HCT116 (cell line): ENCODE results near the gene PACS2. TPM values are rescaled to one million over a fixed set of nuclear protein-coding genes. Genes with fewer than 3 reads are reported as not detected.

Experiments used
- ATAC-seq: fragments of 200-7000 bp; cut with Tn5 transposase; 2 replicates; pipeline ENCODE4 v1.9.1; 2020; ENCODE audit warnings: mild to moderate bottlenecking, moderate library complexity
- BruUV-seq: library from RNA; stranded (reverse); fragments of 400-500 nt; replicated peaks from 2 replicates; lab custom pipeline; 2021; lab: Mats Ljungman, UMichigan
- CTCF ChIA-PET: fragments of 300-600 bp; sonication (Branson Sonifier 250); formaldehyde crosslinking; loops from one replicate; lab custom pipeline; 2021; ENCODE audit warnings: antibody characterized with exemption; lab: Charles Lee
- POLR2A ChIA-PET: fragments of 300-600, 350-600 bp; sonication (Branson Sonifier 250); formaldehyde crosslinking; loops from one replicate; lab custom pipeline; 2021; ENCODE audit warnings: antibody characterized with exemption; lab: Charles Lee
- RAD21 ChIA-PET, 2 experiments: fragments of 300-600 bp; sonication (Branson Sonifier 250); formaldehyde crosslinking; loops; one replicate each; lab custom pipeline; 2023; ENCODE audit warnings: low total read pairs in 2 of 2; ENCODE audit not compliant: uncharacterized antibody in 2 of 2, unreplicated experiment in 2 of 2, low non-redundant PET in 1 of 2; lab: Charles Lee
- DNase-seq: peaks from one replicate; pipeline ENCODE4 v3.0.0-alpha.2; 2010; ENCODE audit warnings: low read depth, low spot score
- H2AFZ ChIP-seq: fragments of 200-600 bp; shearing (Covaris generic), sonication (generic); 2 replicates; pipeline ENCODE4 v1.6.1; 2017; ENCODE audit warnings: low read depth, mixed run types, mixed read lengths, antibody characterized with exemption, low read length; ENCODE audit not compliant: poor library complexity, severe bottlenecking
- H3K27ac ChIP-seq: 2 replicates; pipeline ENCODE4 v1.5.1; 2012; ENCODE audit warnings: low read depth, low read length
- H3K27me3 ChIP-seq: fragments of 200-600 bp; sonication (generic); 2 replicates; pipeline ENCODE4 v1.6.1; 2016; ENCODE audit warnings: mixed run types, low read length, mixed read lengths; ENCODE audit not compliant: insufficient read depth
- H3K36me3 ChIP-seq, 2 experiments: fragments of 200-500 bp in 1 of 2; fragments of 200-600 bp in 1 of 2; sonication (Bioruptor generic) in 1 of 2; sonication (generic) in 1 of 2; 2 replicates each; pipeline versions ENCODE4 v1.5.1 to v1.6.1; 2014 to 2016; ENCODE audit warnings: low read length in 2 of 2, inconsistent platforms in 1 of 2, mixed read lengths in 1 of 2, mixed run types in 1 of 2; ENCODE audit not compliant: insufficient read depth in 2 of 2, control insufficient read depth in 1 of 2
- H3K4me1 ChIP-seq, 2 experiments: fragments of 200-600 bp in 1 of 2; sonication (generic) in 1 of 2; 2 replicates each; pipeline versions ENCODE4 v1.5.1 to v1.6.1; 2012 to 2017; ENCODE audit warnings: low read length in 2 of 2, inconsistent platforms in 1 of 2, mild to moderate bottlenecking in 1 of 2, mixed read lengths in 1 of 2, mixed run types in 1 of 2, moderate library complexity in 1 of 2; ENCODE audit not compliant: insufficient read depth in 2 of 2, control insufficient read depth in 1 of 2
- H3K4me2 ChIP-seq: fragments of 200-600 bp; sonication (generic); 2 replicates; pipeline ENCODE4 v1.6.1; 2017; ENCODE audit warnings: mixed run types, low read length, mixed read lengths
- H3K4me3 ChIP-seq, 2 experiments: fragments of 200-600 bp in 1 of 2; sonication (generic) in 1 of 2; replicated peaks in 1 of 2; 2 replicates each; pipeline ENCODE4 v1.5.1; 2011 to 2016; ENCODE audit warnings: low read length in 2 of 2, control low read depth in 1 of 2, low read depth in 1 of 2, mild to moderate bottlenecking in 1 of 2, mixed read lengths in 1 of 2, mixed run types in 1 of 2
- H3K79me2 ChIP-seq: fragments of 200-600 bp; sonication (generic); 2 replicates; pipeline ENCODE4 v1.6.1; 2017; ENCODE audit warnings: mild to moderate bottlenecking, mixed run types, low read length, moderate library complexity, mixed read lengths; ENCODE audit not compliant: insufficient read depth
- H3K9ac ChIP-seq: fragments of 200-600 bp; sonication (generic); 2 replicates; pipeline ENCODE4 v1.6.1; 2016; ENCODE audit warnings: low read length, mixed read lengths
- H3K9me2 ChIP-seq: fragments of 200-600 bp; sonication (generic), shearing (Covaris generic); 2 replicates; pipeline ENCODE4 v1.6.1; 2017; ENCODE audit warnings: mixed run types, mild to moderate bottlenecking, moderate library complexity; ENCODE audit not compliant: insufficient read depth
- H3K9me3 ChIP-seq, 2 experiments: fragments of 200-500 bp in 1 of 2; fragments of 200-600 bp in 1 of 2; sonication (Bioruptor generic) in 1 of 2; sonication (generic) in 1 of 2; 2 replicates each; pipeline ENCODE4 v1.6.1; 2014 to 2017; ENCODE audit warnings: low read length in 2 of 2, mixed read lengths in 2 of 2, inconsistent platforms in 1 of 2, low read depth in 1 of 2, mild to moderate bottlenecking in 1 of 2, mixed run types in 1 of 2, moderate library complexity in 1 of 2; ENCODE audit not compliant: control insufficient read depth in 1 of 2, insufficient read depth in 1 of 2
- H4K20me1 ChIP-seq: fragments of 200-600 bp; sonication (generic), shearing (Covaris generic); 2 replicates; pipeline ENCODE4 v1.6.1; 2017; ENCODE audit warnings: mixed run types, mild to moderate bottlenecking, moderate library complexity; ENCODE audit not compliant: insufficient read depth
- ATF3 ChIP-seq: IDR thresholded peaks from 2 replicates; pipeline ENCODE4 v1.6.1; 2012
- CBX3 ChIP-seq: IDR thresholded peaks from 2 replicates; pipeline ENCODE4 v1.6.1; 2012; ENCODE audit warnings: low read depth
- FOSL1 ChIP-seq: IDR thresholded peaks from 2 replicates; pipeline ENCODE4 v1.6.1; 2012; ENCODE audit warnings: low read depth
- JUND ChIP-seq: IDR thresholded peaks from 2 replicates; pipeline ENCODE4 v1.6.1; 2012
- MAX ChIP-seq: IDR thresholded peaks from 2 replicates; pipeline ENCODE4 v1.6.1; 2012
- POLR2A ChIP-seq: IDR thresholded peaks from 2 replicates; pipeline ENCODE4 v1.7.0; 2011; ENCODE audit warnings: borderline replicate concordance; ENCODE audit not compliant: insufficient read depth, insufficient read length; ENCODE audit errors: extremely low read depth
- SRF ChIP-seq: IDR thresholded peaks from 2 replicates; pipeline ENCODE4 v1.6.1; 2012; ENCODE audit warnings: low read depth
- TCF7L2 ChIP-seq: IDR thresholded peaks from 2 replicates; pipeline ENCODE4 v1.7.0; 2011; ENCODE audit warnings: borderline replicate concordance, inconsistent platforms; ENCODE audit not compliant: insufficient read depth, insufficient read length; ENCODE audit errors: extremely low read depth
- YY1 ChIP-seq: IDR thresholded peaks from 2 replicates; pipeline ENCODE4 v1.6.1; 2011; ENCODE audit warnings: low read length, low read depth, moderate library complexity, mild to moderate bottlenecking; ENCODE audit not compliant: insufficient replicate concordance; ENCODE audit errors: extremely low read depth
- ZFX ChIP-seq: fragments of 450-650 bp; IDR thresholded peaks from 2 replicates; pipeline ENCODE4 v1.6.1; 2017
- intact Hi-C: fragments of 100-400 bp; cut with micrococcal nuclease; formaldehyde crosslinking; loops from 2 replicates; pipeline ENCODE4 v1.10.0; 2022
- total RNA-seq: library from RNA; stranded (reverse); gene quantifications from one replicate; pipeline ENCODE4 v1.2.1, GENCODE V29; 2021; ENCODE audit not compliant: unreplicated experiment
- TF ChIP-seq, protein P1 (sequence below): IDR thresholded peaks from 2 replicates; pipeline ENCODE4 v1.6.1; 2011; ENCODE audit warnings: mild to moderate bottlenecking, low read length, moderate library complexity; ENCODE audit not compliant: insufficient replicate concordance; ENCODE audit errors: extremely low read depth
- TF ChIP-seq, protein P2 (sequence below): IDR thresholded peaks from 2 replicates; pipeline ENCODE4 v1.6.1; 2012; ENCODE audit warnings: low read depth

Gene PACS2
- total RNA-seq, 1 experiment from 2014 or later = 75.5 TPM

GRCh38 chr14:105384041-105384557 is 69.6 kb downstream of the PACS2 start:
- Histone ChIP-seq H3K27me3 (no peaks in the 10 kb centered on the region), H3K79me2 (no peaks in the 10 kb centered on the region), H3K4me1 (no peaks in the 10 kb centered on the region), H4K20me1 (no peaks in the 10 kb centered on the region), H3K4me2 (no peak overlapping the region), H3K36me3 (no peaks in the 10 kb centered on the region), H3K9me2 (no peaks in the 10 kb centered on the region), H2AFZ (no peak overlapping the region), H3K9me3 (no peaks in the 10 kb centered on the region), H3K27ac (no peak overlapping the region), H3K9ac (no peak overlapping the region), H3K4me3 (no peak overlapping the region)
- ATAC-seq (no peak), DNase-seq (no peak)
- intact Hi-C loops = no loop called here
- BruUV-seq = no TSS peak
- ChIA-PET CTCF (no interaction called here), POLR2A (no interaction called here), RAD21 (no interaction called here)
- no peak for TF ChIP-seq SRF
- TF ChIP-seq CBX3 = no peak
- TF ChIP-seq, protein P1, sequence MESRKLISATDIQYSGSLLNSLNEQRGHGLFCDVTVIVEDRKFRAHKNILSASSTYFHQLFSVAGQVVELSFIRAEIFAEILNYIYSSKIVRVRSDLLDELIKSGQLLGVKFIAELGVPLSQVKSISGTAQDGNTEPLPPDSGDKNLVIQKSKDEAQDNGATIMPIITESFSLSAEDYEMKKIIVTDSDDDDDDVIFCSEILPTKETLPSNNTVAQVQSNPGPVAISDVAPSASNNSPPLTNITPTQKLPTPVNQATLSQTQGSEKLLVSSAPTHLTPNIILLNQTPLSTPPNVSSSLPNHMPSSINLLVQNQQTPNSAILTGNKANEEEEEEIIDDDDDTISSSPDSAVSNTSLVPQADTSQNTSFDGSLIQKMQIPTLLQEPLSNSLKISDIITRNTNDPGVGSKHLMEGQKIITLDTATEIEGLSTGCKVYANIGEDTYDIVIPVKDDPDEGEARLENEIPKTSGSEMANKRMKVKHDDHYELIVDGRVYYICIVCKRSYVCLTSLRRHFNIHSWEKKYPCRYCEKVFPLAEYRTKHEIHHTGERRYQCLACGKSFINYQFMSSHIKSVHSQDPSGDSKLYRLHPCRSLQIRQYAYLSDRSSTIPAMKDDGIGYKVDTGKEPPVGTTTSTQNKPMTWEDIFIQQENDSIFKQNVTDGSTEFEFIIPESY = no peak
- TF ChIP-seq TCF7L2 = no peak

GRCh38 chr14:105384605-105385321 is 70.2 kb downstream of the PACS2 start:
- Histone ChIP-seq H3K79me2 (no peaks in the 10 kb centered on the region), H3K4me2 (no peak overlapping the region), H3K36me3 (no peaks in the 10 kb centered on the region), H3K4me3 (no peak overlapping the region)
- ChIA-PET CTCF (no interaction called here), POLR2A (no interaction called here)
- DNase-seq = no peak
- BruUV-seq = no TSS peak
- TF ChIP-seq TCF7L2 (no peak), YY1 (no peak), FOSL1 (no peak), ATF3 (no peak), SRF (no peak), ZFX (no peak), POLR2A (no peak), MAX (no peak), JUND (no peak)
- TF ChIP-seq, protein P2, sequence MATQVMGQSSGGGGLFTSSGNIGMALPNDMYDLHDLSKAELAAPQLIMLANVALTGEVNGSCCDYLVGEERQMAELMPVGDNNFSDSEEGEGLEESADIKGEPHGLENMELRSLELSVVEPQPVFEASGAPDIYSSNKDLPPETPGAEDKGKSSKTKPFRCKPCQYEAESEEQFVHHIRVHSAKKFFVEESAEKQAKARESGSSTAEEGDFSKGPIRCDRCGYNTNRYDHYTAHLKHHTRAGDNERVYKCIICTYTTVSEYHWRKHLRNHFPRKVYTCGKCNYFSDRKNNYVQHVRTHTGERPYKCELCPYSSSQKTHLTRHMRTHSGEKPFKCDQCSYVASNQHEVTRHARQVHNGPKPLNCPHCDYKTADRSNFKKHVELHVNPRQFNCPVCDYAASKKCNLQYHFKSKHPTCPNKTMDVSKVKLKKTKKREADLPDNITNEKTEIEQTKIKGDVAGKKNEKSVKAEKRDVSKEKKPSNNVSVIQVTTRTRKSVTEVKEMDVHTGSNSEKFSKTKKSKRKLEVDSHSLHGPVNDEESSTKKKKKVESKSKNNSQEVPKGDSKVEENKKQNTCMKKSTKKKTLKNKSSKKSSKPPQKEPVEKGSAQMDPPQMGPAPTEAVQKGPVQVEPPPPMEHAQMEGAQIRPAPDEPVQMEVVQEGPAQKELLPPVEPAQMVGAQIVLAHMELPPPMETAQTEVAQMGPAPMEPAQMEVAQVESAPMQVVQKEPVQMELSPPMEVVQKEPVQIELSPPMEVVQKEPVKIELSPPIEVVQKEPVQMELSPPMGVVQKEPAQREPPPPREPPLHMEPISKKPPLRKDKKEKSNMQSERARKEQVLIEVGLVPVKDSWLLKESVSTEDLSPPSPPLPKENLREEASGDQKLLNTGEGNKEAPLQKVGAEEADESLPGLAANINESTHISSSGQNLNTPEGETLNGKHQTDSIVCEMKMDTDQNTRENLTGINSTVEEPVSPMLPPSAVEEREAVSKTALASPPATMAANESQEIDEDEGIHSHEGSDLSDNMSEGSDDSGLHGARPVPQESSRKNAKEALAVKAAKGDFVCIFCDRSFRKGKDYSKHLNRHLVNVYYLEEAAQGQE = no peak
- TF ChIP-seq, all 23 proteins: peak for 0
- H3K4me1 ChIP-seq = no peaks in the 10 kb centered on the region
- no peaks in the 10 kb centered on the region for H3K9me3 ChIP-seq
- H3K9ac ChIP-seq = no peak overlapping the region
- ATAC-seq = no peak
- no peaks in the 10 kb centered on the region for H3K9me2 ChIP-seq
- intact Hi-C loops = no loop called here
- H4K20me1 ChIP-seq = no peaks in the 10 kb centered on the region
- no peaks in the 10 kb centered on the region for H3K27me3 ChIP-seq
- H2AFZ ChIP-seq = no peak overlapping the region
- no peak overlapping the region for H3K27ac ChIP-seq
- RAD21 ChIA-PET = interaction anchor here in 1 of 2 experiments (0.6 kb wide), 1 partner anchor 143 kb away, joined by 3 read pairs; no protein-coding TSS in a partner anchor
